Daoy (cell line): ENCODE data around the gene GOLGA2. TPM values are rescaled to one million over a fixed set of nuclear protein-coding genes. Genes with fewer than 3 reads are reported as not detected.

Experiments
- DNase-seq: peaks from one replicate; pipeline ENCODE4 v3.0.0-alpha.2; 2015; ENCODE audit warnings: low read depth
- total RNA-seq: library from RNA; depleted of rRNA; stranded (reverse); fragments of >200 nt; shearing (Covaris generic); gene quantifications from 2 replicates; pipeline ENCODE4 v1.2.3, GENCODE V29; 2014; rRNA removed

GOLGA2 gene
- total RNA-seq, 1 experiment from 2014 or later, result 85.5 TPM

GRCh38 chr9:128213746-128214497, 61.9 kb downstream of the GOLGA2 start:
- no peak for DNase-seq

GRCh38 chr9:128211981-128212281, 63.9 kb downstream of the GOLGA2 start:
- DNase-seq, result no peak

- DNase-seq, result no peak
Observed at GRCh38 chr9:128211186-128211980, 64.4 kb downstream of the GOLGA2 start.

GRCh38 chr9:128208946-128209669, 66.7 kb downstream of the GOLGA2 start:
- no peak for DNase-seq

GRCh38 chr9:128208386-128208785, 67.4 kb downstream of the GOLGA2 start:
- no peak for DNase-seq

GRCh38 chr9:128206916-128207910, 68.6 kb downstream of the GOLGA2 start:
- DNase-seq, result no peak

- no peak for DNase-seq
Observed at GRCh38 chr9:128206484-128206883, 69.3 kb downstream of the GOLGA2 start.

Other genes with a start within 250 kb of the GOLGA2 start
- 19.4 and 25.5 TPM in 2 replicates for gene NAIF1, start 208.7 kb downstream of the GOLGA2 start, total RNA-seq
- gene SLC25A25, start 207.8 kb downstream of the GOLGA2 start, total RNA-seq, result 23.5 and 30.5 TPM in 2 replicates
- gene PTGES2, start 148.3 kb downstream of the GOLGA2 start, total RNA-seq, result 109 and 136 TPM in 2 replicates
- not detected in 2 replicates for gene LCN2, start 126.6 kb downstream of the GOLGA2 start, total RNA-seq
- 121 and 122 TPM in 2 replicates for gene BBLN, start 115.7 kb downstream of the GOLGA2 start, total RNA-seq
- 35.8 and 36.2 TPM in 2 replicates for gene CIZ1, start 84.4 kb downstream of the GOLGA2 start, total RNA-seq
- gene DNM1, start 72.6 kb downstream of the GOLGA2 start, total RNA-seq, result 8.5 and 12.3 TPM in 2 replicates
- gene SWI5, start 269 bp upstream of the GOLGA2 start, total RNA-seq, result 72.8 and 93.9 TPM in 2 replicates
- 34.8 and 55.2 TPM in 2 replicates for gene TRUB2, start 46.4 kb upstream of the GOLGA2 start, total RNA-seq
- 56.6 and 67.4 TPM in 2 replicates for gene COQ4, start 46.8 kb upstream of the GOLGA2 start, total RNA-seq
- 24.8 and 33.9 TPM in 2 replicates for gene SLC27A4, start 64.5 kb upstream of the GOLGA2 start, total RNA-seq
- 58.5 and 83.0 TPM in 2 replicates for gene URM1, start 95.4 kb upstream of the GOLGA2 start, total RNA-seq
- gene CERCAM, start 144.8 kb upstream of the GOLGA2 start, total RNA-seq, result 16.6 and 22.0 TPM in 2 replicates
- 103 and 104 TPM in 2 replicates for gene ODF2, start 180.0 kb upstream of the GOLGA2 start, total RNA-seq
- 56.6 and 58.3 TPM in 2 replicates for gene GLE1, start 228.7 kb upstream of the GOLGA2 start, total RNA-seq